Measurements from ENCODE around the gene SBF2.
"Not testable (repeated sequence)": the region's sequence is repeated elsewhere in the genome, so short reads cannot be mapped to it uniquely, and the experiment has no call there.

Gene SBF2

GRCh38 chr11:9990221-9990973 lies 303.6 kb downstream of the SBF2 start:
- no peak for DNase-seq

DNA sequence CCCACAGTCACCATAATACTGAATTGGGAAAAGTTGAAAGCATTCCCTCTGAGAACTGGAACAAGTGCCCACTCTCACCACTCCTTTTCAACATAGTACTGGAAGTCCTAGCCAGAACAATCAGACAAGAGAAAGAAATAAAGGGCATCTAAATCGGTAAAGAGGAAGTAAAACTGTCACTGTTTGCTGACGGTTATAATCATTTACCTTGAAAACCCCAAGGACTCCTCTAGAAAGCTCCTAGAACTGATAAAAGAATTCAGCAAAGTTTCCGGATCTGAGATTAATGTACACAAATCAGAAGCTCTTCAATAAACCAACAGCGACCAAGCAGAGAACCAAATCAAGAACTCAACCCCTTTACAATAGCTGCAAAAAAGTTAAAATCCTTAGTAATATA lies 306.7 kb downstream of the SBF2 start:
- DNase-seq = not testable (repeated sequence)

DNA sequence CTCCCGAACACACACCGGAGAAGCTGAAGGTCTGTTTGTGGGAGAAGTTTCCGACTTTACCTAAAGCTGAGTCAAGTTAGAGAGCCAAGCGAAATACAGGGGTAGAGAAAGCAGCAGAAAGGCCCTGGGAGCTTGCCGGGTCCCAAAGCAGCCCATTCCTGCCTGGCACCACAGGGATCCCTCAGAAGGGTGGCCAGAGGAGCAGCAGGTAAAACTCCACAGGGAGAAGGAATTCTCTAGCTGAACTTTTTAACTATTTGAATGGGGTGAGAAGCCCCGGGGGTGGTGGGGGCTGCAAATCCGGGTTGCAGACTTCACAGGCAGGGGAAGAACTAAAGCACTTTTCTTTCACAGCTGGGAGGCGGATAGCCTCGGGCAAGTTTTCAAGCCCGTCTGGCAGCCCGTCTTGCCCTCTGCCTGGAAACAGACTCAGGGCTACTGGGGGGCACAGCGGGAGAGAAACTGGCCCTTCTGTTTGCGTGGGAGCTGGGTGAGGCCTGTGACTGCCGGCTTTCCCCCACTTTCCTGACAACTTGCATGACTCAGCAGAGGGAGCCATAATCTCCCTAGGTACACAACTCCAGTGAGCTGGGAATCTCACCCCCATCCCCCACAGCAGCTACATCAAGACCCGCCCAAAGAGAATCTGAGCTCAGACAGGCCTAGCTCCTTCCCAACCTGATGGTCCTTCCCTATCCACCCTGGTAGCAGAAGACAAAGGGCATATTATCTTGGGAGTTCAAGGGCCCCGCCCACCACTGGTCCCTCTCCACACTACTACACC lies 311.0 kb downstream of the SBF2 start:
- DNase-seq = no peak

- no peak for DNase-seq
Measured at GRCh38 chr11:9982127-9982795, 311.8 kb downstream of the SBF2 start.

GRCh38 chr11:9980931-9981330 lies 313.1 kb downstream of the SBF2 start:
- no peak for DNase-seq

DNA sequence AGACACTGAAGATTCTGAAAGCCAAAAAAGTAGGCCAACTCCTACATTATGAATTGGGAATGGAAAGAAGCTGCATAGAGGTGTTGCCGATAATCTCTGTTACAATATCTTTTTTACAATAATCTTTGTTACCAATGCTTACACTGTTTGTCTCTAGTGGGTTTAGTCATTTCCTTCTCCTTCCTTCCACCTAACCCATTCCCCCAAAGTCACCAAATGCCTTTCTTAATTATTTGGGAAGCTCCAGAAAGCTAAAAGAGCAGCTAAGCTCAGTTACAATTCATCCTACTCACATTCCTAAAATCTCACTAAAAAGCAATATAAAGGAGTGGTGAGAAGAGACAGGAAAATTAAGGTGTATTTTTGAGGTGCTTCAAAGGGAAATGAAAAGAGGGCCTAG lies 316.5 kb downstream of the SBF2 start:
- DNase-seq = no peak

GRCh38 chr11:9974375-9974774 lies 319.6 kb downstream of the SBF2 start:
- no peak for DNase-seq

DNA sequence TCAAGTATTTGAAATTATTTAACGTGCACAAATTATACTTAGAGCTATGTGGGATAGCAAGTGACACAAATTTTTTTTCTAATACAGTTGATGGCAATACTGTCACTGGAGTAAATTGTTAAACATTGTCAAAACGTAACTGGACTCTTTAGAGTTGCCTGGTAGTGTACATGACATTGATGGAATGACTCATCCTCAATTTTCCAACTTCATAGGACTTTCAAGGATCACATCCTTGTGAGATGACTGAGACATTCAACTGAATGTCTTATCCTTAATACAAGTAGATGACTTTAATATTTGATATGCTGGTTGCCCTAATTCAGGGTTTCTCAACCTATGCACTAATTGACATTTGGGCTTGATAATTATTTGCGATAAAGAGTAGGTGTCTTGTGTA lies 320.1 kb downstream of the SBF2 start:
- no peak for DNase-seq

- DNase-seq = peak in 1 of 2 donors; percentile 5
Measured at GRCh38 chr11:9972989-9973388, 321.0 kb downstream of the SBF2 start.

DNA sequence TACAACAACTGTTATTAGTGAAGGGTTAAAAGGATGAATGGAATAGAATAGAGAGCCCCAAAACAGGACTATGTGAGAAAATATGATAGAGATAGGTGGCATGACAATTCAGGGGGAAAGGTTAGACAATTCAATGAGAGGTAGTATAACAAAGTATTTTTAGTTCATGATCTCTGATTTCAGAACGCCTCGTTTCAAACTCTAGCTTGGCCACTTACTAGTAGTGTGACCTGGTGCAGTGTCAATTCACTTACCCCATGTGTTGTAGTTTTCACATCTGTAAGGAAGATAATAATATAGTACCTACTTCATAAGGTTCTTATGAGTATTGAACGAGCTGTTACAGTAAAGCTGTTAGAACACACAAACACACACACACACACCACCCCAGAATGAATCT lies 322.1 kb downstream of the SBF2 start:
- no peak for DNase-seq

GRCh38 chr11:9969068-9969467 lies 325.0 kb downstream of the SBF2 start:
- no peak for DNase-seq

GRCh38 chr11:9962722-9963121 lies 331.3 kb downstream of the SBF2 start:
- DNase-seq = no peak

- DNase-seq = no peak
Measured at GRCh38 chr11:9957072-9957471, 336.9 kb downstream of the SBF2 start.

DNA sequence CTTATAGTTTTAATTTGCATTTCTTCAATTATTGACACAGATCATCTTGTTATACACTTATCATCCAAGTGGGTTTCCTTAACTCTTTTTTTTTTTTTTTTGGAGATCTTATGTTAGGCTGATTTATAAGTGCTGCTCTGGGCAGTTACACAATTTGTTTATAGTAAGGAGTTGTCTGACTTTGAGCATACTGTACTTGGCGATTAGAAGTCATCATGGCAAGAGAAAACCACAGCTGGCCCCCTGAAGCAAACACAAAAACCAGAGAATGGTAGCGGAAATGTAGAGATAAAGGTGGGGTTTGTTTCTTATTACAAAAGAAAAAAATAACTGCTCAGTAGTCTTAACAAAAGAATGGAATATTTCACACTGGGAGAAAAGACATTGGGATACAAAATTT lies 337.5 kb downstream of the SBF2 start:
- DNase-seq = no peak

DNA sequence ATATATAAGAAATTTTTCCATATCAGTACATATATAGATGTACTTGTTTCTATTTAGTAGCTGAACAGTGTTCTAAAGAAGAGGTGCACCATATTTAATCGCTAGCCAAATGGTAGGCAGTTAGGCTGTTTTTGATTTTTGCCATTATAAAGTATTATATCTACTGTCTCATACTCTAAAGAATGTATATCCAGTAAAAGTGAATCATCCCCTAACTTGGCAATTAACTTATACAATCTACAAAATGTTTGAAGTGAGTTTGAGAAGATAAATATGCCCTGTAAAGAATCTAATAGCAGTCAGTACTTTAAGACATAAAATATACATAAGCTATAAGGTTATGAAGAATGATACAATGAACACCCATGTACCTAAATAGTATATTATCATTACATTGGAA lies 338.6 kb downstream of the SBF2 start:
- DNase-seq = no peak

DNA sequence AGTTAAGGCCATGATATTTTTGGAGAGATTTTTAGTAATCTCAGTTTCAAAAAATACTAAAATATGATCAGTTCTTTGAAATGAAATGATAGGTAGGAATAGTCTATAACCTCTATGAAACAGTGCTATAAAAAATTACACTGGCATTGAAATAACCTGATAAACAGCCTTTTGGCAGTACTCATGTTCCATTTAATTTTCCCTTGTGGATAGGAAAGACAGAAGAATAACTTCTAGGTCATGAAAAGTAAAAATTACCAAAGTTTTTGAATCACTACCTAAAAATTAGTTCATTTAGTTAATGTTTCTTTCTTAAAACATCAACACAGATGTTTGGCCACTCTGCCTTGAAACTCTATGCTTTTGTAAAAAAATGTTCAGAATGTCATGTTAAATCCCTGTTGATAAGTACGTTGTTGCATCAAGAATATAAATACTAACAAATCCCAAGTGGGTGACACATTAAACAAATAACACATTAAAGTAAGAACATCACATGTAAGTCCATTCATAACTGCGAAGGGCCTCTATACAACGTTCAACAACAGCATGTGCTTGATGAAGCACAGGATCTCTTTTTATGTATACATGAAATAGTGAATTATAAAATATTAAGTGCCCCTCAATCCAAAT lies 339.9 kb downstream of the SBF2 start:
- no peak for DNase-seq

- DNase-seq = no peak
Measured at GRCh38 chr11:9952511-9953196, 341.4 kb downstream of the SBF2 start.

- DNase-seq = no peak
Measured at GRCh38 chr11:9951807-9952206, 342.2 kb downstream of the SBF2 start.

DNA sequence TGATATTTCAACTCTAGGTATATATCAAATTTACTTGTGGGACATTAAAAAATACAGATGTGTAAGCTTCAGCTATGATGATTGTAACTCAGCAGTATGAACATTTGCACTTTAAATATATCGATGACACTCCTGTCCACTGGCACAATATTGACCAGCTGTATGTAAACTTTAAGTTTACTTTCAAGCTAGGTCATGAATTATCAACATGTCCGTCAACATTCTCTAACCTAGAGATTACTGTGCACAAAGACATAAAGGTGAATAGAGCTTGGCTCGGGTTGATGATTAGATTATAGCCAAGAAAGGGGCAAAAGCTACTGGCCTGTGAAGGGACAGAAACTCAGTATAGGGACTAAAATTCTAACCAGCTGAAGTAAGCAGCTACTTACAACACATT lies 343.6 kb downstream of the SBF2 start:
- DNase-seq = no peak

GRCh38 chr11:9947231-9947864 lies 346.7 kb downstream of the SBF2 start:
- no peak for DNase-seq

DNA sequence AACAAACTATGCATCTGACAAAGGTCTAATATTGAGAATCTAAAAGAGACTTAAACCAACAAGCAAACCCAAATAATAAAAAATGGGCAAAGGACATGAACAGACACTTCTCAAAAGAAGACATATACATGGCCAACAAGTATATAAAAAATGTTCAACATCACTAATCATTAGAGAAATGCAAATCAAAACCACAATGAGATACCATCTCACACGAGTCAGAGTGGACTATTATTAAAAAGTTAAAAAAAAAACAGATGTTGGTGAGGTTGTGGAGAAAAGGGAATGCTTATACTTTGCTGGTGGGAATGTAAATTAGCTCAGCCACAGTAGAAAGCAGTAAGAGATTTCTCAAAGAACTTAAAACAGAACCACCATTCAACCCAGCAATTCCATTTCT lies 348.3 kb downstream of the SBF2 start:
- DNase-seq = not testable (repeated sequence)

- no peak for DNase-seq
Measured at GRCh38 chr11:9943386-9944110, 350.5 kb downstream of the SBF2 start.

Measured in stimulated activated CD4-positive, alpha-beta T cell treated with anti-CD3 and anti-CD28 coated beads, Interleukin-2, amount 100 ng/mL, for 48 hours (primary cell).